T-helper 1 cell (primary cell): ENCODE measurements around the gene HTR5A.
"Not testable (repeated sequence)": the region's sequence is repeated elsewhere in the genome, so short reads cannot be mapped to it uniquely, and the experiment has no call there.

Experiments used
- DNase-seq, 5 donors: peaks; one replicate each; pipeline ENCODE4 v3.0.0-alpha.2; 2012 to 2020
- total RNA-seq, 4 donors: gene quantifications; one replicate each; lab custom pipeline; 2026; lab: John Stamatoyannopoulos, UW

Gene HTR5A
- total RNA-seq, result 0 reads per million in 4 donors

- peak; percentile 38 to 76 (median 68) for DNase-seq
Observed at GRCh38 chr7:155069992-155070751, at the start of gene HTR5A. Gene HTR5A, plus strand, starts transcription at chr7:155070324. Its CDS starts 576 bp downstream, at chr7:155070900.

DNA sequence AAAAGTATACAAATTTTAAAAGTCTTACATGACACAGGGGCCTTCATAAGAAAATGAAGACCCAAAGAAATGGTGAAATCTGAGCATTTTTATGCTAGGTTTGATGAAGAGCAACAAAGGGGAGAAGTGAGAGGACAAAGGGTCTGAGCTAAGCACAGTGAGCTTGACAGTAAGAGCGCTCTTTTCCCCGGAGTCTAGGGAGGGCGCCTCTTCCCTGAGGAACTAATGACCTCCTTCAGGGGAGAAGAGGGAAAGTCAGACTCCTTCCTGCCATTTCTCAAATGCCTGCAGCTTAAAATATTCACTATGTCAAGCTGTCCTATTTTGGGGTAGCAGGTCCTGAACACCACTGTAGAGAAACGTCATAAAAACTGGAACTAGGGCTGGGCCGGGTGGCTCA is 49.1 kb upstream of the HTR5A start:
- DNase-seq, result no peak

- DNase-seq, result no peak
Observed at GRCh38 chr7:155021699-155022145, 48.4 kb upstream of the HTR5A start.

DNA sequence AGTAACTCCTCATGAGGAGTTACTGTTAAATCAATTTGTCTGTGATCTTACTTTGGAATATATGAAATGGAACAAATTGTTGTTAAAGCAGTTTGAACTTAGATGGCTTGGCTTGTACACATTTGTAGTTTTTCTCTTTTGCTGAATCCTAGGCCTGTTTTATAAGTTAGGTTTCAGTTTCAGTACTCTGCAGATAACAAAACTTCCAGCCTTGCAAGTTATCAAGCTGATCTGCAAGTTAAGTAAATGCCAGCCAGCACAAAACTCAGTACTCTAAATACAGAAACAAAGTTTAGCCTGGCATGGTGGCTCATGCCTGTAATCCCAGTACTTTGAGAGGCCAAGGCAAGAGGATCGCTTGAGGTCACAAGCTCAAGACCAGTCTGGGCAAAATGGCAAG is 42.2 kb upstream of the HTR5A start:
- peak in 1 of 5 donors; percentile 9 for DNase-seq

DNA sequence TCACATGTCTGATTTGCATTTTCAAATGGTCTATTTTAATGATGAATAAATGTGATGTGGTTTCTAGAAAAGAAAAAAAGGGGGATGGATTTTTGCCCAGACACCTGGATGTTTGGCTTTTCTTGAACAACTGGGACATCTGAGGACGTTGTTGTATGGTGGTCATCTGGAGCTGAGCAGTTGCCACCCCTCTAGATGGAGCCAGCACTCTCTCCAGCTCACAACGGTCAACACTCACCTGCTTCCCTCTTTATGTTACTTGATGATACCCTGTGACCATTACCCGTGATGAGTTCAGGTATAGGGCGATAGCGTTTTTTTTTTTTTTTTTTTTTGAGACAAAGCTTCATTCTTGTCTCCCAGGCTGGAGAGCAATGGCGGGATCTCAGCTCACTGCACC is 37.1 kb upstream of the HTR5A start:
- DNase-seq, result no peak

DNA sequence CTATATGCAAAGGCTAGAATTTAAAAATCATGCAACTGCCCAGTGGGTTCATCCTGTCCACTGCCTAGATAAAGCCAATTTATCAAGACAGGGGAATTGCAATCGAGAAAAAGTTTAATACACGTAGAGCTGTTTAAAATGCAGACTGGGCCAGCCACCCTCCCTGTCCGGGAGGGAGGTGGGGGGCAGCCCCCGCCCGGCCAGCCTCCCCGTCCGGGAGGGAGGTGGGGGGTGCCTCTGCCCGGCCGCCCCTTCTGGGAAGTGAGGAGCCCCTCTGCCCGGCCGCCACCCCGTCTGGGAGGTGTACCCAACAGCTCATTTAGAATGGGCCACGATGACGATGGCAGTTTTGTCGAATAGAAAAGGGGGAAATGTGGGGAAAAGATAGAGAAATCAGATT is 35.6 kb upstream of the HTR5A start:
- DNase-seq, result not testable (repeated sequence)

- no peak for DNase-seq
Observed at GRCh38 chr7:155038335-155038734, 31.8 kb upstream of the HTR5A start.

GRCh38 chr7:155043756-155044155 is 26.4 kb upstream of the HTR5A start:
- DNase-seq, result no peak

GRCh38 chr7:155048006-155048405 is 22.1 kb upstream of the HTR5A start:
- no peak for DNase-seq

DNA sequence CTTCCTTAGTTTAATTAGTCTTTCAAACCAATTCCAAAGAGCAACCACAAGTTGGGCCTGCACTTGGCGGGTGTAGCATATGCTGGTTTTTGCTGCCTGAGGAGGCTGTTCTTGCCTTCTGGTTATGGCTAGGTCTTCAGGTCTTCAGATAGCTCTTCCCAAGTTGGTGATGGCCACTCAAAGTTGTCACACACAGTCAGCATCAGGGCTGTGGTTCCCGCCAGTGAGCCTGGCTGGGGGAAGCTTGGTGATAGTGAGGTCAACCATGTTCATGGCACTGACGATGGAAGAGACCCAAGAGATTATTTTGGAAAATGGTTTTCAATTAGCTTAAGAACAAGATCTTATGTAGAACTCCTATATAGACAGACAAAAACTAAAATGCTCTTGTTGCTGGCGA is 18.8 kb upstream of the HTR5A start:
- DNase-seq, result no peak

DNA sequence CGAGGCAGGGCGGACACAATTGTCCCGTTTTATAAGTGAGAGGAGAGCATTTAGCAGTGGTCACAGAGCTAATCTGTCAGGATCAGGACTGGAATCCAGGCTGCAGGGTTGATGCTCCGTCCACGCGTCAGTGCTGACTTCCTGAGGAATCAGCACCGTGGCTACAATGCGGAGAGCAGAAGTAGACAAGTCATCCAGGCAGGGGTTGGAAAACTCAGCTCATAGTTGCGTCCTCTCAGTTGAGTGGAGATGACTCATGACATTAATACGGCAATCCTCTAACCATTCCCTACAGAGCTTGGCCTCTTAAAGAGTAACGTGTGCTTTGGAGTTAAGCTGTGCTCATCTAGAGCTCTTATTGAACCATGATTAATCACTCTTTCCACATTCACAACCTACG is 17.1 kb upstream of the HTR5A start:
- DNase-seq, result no peak

DNA sequence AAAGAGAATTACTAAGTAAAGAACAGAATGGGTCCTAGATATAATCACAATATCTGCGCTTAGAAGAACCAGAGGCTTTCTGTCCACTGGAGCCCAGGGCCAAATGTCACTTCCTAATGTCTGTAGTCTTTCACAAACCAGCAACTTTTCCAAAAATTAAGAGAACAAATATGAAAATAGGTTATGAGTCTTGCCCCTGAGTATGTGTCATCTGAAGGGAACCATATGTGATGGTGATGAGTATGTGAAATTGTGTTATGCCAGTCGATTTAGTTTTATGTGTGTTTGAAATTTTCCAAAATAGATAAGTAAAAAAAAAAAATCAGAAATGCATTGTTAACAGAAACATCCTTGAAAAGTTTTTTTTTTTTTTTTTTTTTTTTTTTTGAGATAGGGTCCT is 15.4 kb upstream of the HTR5A start:
- DNase-seq, result no peak

- no peak for DNase-seq
Observed at GRCh38 chr7:155057076-155057475, 13.0 kb upstream of the HTR5A start.

DNA sequence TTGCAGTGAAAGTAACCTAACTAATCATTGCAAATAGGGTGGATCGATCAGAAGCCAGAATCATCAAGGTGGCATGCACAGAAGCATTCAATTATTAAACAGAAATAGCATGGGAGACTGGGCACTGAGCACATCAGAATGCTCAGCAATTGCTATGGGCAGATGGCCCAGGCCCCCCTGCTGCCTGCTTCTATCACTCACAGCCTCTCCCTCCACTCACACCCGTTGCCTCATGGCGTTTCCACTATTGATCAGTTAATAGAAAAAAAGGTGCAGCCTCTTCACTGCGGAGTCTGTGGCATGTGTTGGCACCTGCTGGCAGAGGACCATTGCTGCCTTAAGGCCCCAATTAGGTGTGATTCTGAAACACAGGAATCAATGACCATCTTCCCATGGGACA is 11.2 kb upstream of the HTR5A start:
- no peak for DNase-seq

DNA sequence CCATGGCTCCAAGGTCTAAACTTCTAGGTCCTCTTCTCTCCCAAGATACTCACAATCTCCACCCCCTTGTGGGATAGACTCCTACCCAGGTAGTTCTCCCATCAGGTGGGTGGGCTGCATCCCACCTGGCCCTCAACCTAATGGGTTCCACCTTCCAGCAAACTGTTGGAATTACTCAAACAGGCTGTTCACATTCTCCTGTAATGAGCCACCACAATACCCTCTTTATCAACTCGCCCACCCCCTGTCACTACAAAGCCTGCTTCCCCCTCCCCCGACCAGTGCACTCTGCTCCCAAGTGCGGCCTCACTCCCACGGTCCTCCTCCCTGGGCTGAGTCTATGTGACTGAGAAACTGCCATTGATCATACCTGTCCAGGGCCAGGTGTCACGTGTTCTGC is 10.4 kb upstream of the HTR5A start:
- DNase-seq, result no peak

DNA sequence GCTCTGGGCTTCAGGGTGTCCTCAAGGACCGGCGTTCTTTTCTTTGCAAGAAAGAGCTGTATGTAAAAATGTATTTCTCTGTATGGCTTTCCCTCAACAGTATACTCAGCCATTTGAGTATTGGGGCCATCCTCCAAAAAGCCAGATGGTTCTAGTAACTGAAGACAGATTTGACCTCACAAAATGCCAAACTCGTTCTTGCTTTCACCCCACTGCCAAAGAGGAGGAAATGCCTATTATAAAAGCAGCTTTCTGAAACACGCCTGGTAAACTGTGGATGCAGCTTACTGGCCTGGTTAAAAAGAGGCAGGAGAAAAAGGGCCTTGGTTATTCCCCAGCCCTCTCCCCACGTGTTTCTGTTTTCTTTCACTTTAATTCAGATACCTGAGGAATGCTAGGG is 7.7 kb upstream of the HTR5A start:
- DNase-seq, result no peak

DNA sequence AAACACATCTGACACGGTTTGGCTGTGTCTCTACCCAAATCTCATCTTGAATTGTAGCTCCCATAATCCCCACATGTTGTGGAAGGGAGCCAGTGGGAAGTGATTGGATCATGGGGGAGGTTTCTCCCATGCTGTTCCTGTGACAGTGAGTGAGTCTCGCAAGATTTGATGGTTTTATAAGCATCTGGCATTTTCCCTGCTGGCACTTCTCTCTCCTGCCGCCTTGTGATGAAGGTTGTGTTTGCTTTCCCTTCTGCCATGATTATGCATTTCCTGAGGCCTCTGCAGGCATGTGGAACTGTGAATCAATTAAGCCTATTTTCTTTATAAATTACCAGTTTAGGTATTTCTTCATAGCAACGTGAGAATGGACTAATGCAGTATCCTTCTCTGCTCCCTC is 5.9 kb upstream of the HTR5A start:
- DNase-seq, result no peak

DNA sequence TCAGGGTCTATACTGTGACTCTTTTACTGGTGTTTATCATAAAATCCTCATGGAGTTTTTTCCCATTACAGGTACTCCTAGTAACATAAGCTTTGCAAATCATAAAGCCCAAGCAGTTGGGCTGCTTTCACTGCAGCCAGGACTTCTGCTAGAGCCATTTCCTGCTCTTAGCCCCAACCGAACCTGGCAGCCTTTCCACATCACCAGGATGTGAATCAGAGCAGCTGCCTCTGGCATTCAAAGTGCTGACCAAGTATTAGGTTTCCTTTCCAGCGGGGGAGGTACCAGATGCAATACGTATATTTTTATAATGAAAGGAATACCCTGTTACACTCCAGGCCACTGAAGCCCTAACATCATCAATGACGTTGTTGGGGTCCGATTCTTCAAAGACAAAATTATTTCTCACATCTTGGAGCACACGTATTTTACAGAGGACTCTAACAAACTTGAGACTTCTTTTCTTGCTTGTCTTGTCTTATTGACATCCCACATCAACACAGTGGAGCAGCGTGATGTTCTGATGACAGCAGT is 3.6 kb upstream of the HTR5A start:
- DNase-seq, result no peak

GRCh38 chr7:155071121-155071651 is 1.1 kb downstream of the HTR5A start:
- no peak for DNase-seq

DNA sequence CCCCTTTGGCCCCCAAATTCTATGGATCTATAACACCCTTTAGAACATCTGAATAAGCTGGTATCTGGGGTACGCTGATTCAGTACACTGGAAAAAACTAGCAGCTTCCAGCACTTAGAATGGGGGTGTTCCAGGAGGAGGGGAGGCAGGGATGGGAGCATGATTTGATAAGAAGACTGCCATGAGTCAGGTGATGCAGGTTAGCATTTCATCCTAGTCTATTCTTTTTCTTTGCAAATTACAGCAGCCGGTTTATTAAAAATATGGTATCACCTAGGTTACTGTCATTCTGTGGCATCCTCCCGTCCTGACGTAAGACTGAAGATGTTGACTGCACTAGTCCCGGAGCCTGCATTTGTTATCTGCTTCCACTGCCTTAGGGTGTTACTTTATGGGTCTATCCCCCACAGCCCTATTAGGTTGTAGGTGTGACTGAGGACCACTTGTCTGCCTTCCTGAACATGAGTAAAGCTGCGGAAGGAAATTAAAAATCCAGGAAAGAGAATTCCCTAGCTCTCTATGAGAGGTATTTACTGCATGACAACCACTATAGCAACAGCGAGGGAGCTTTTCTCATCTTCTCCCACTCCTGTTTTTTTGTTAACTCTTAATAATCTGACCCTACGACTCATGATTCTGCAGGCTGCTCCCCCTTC is 1.9 kb downstream of the HTR5A start:
- no peak for DNase-seq

- no peak for DNase-seq
Observed at GRCh38 chr7:155073922-155074321, 3.8 kb downstream of the HTR5A start.

- no peak for DNase-seq
Observed at GRCh38 chr7:155084021-155084420, 13.9 kb downstream of the HTR5A start.

GRCh38 chr7:155084969-155085368 is 14.8 kb downstream of the HTR5A start:
- DNase-seq, result peak in 1 of 5 donors; percentile 48

DNA sequence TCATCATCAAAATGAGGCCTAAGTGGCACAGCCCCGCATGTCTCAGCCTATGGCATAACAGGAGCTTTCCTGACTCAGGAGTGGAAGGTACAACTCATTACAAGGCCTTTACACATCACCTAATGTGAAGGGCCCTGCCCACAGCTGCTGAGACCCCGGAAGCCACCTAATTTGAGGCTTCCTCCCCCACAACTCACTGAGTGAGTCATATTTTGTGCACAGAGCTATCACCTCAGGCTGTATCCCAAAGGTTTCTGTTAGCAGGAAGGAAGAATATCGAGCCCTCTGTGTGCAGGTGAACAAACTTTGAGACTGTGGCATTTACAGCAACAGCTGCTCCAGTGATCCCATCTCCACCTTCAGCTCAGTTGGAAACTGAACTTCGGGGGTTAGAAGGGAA is 20.6 kb downstream of the HTR5A start:
- peak in 1 of 5 donors; percentile 53 for DNase-seq
